ENCODE measurements around the gene AJM1.

Gene AJM1

DNA sequence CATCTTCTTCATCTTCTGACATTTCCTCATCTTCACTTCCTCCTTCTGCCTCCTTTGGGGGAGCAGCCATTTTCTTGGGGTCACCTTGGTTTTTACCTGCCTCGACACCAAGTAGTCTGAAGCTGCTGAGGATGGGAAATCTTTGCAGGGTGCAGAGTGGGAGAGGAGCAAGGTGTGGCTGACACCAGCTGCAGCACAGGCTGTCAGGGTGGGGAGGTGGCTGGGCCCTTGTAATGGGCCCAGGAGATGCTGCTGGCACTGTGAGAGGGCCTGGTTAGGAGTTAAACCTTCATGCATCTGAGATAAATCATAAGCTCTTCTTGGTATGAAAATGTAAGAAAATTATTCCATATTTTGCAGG lies 26.9 kb upstream of the AJM1 start:
- H3K36me3 ChIP-seq (ENCODE audit: control insufficient read depth, low read length), result peaks cover 65% of the 10 kb centered on the region
- no peaks in the 10 kb centered on the region for H3K27me3 ChIP-seq (ENCODE audit: control insufficient read depth, low read length)
- H3K79me2 ChIP-seq (ENCODE audit: control insufficient read depth, low read length), result peaks cover 93% of the 10 kb centered on the region
- no peak overlapping the region for H3K4me3 ChIP-seq (ENCODE audit: low read length)
- H3K27ac ChIP-seq (ENCODE audit: low read depth, low read length), result no peak overlapping the region
- H3K4me1 ChIP-seq (ENCODE audit: control insufficient read depth, low read length), result peaks cover 1% of the 10 kb centered on the region; the same call in 1 of the 2 replicates
- H3K9me2 ChIP-seq (replicated peaks; ENCODE audit: control insufficient read depth, low read length), result no peaks in the 10 kb centered on the region
- TF ChIP-seq, protein P1, sequence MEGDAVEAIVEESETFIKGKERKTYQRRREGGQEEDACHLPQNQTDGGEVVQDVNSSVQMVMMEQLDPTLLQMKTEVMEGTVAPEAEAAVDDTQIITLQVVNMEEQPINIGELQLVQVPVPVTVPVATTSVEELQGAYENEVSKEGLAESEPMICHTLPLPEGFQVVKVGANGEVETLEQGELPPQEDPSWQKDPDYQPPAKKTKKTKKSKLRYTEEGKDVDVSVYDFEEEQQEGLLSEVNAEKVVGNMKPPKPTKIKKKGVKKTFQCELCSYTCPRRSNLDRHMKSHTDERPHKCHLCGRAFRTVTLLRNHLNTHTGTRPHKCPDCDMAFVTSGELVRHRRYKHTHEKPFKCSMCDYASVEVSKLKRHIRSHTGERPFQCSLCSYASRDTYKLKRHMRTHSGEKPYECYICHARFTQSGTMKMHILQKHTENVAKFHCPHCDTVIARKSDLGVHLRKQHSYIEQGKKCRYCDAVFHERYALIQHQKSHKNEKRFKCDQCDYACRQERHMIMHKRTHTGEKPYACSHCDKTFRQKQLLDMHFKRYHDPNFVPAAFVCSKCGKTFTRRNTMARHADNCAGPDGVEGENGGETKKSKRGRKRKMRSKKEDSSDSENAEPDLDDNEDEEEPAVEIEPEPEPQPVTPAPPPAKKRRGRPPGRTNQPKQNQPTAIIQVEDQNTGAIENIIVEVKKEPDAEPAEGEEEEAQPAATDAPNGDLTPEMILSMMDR (IDR thresholded peaks at IDR 0.05; ENCODE audit: low read depth, low read length, poor library complexity, severe bottlenecking), result no peak
- TF ChIP-seq EZH2phosphoT487 (IDR thresholded peaks at IDR 0.05; ENCODE audit: borderline replicate concordance, low read length), result no peak
- H3K4me2 ChIP-seq (ENCODE audit: low read length), result no peak overlapping the region
- H3F3A ChIP-seq (ENCODE audit: control insufficient read depth, insufficient read depth), result no peaks in the 10 kb centered on the region
- peaks cover 7% of the 10 kb centered on the region; the same call in 1 of the 2 replicates for H4K20me1 ChIP-seq (ENCODE audit: control insufficient read depth, insufficient read depth, low read depth, low read length)
- H3K9me3 ChIP-seq (ENCODE audit: control insufficient read depth, insufficient read depth, low read length), result no peaks in the 10 kb centered on the region

DNA sequence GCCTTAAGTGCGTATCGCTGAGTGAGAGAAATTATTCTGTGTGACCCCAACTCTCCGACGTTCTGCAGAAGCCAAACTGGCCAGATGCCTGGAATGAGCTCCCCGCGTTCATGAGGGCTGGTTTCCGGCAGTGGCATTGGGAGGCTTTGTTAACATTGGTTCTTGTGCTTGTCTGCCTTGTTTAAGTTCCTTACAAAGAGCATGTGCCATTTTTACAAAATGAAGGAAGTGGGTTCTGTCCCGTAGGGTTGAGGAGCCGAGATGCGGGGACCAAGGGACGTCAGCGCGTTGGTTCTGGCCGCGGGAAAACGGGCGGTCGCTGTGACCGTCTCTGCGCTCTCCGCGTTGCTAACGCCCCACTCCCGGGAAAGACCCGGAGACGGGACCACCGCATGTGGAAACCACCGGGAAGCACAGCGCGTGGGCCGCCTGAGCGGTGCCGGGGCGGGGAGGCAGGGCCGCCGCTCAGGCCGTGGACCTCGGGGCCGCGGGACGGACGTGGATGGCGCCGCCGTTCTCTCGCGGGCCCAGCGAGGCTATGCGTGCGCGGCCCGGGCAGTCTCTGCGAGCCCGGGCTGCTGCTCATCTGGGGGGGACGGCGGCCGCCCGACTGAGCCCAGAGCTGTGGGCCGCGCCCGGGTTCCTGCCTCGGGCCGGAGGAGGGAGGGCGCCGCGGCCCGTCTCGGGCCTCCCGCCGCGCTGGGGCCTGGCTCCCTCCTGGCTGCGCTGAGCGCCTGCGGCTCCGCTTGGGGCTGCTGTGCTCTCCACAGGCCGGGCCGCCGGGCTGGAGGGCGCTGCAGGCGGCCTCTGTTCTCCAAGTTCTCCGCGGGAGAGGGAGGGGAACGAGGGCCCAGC lies 21.1 kb upstream of the AJM1 start:
- H4K20me1 ChIP-seq (ENCODE audit: control insufficient read depth, insufficient read depth, low read depth, low read length), result no peaks in the 10 kb centered on the region; the same call in 1 of the 2 replicates
- H3K79me2 ChIP-seq (ENCODE audit: control insufficient read depth, low read length), result peaks cover 55% of the 10 kb centered on the region
- no peaks in the 10 kb centered on the region for H3K4me1 ChIP-seq (ENCODE audit: control insufficient read depth, low read length)
- H3K36me3 ChIP-seq (ENCODE audit: control insufficient read depth, low read length), result peaks cover 45% of the 10 kb centered on the region
- H3K4me3 ChIP-seq (ENCODE audit: low read length), result no peak overlapping the region
- H3K9me3 ChIP-seq (ENCODE audit: control insufficient read depth, insufficient read depth, low read length), result no peaks in the 10 kb centered on the region
- no peak overlapping the region for H3K4me2 ChIP-seq (ENCODE audit: low read length)
- no peak overlapping the region for H3K27ac ChIP-seq (ENCODE audit: low read depth, low read length)
- H3K9me2 ChIP-seq (replicated peaks; ENCODE audit: control insufficient read depth, low read length), result no peaks in the 10 kb centered on the region
- H3F3A ChIP-seq (ENCODE audit: control insufficient read depth, insufficient read depth), result no peaks in the 10 kb centered on the region
- no peak for TF ChIP-seq EZH2phosphoT487 (IDR thresholded peaks at IDR 0.05; ENCODE audit: borderline replicate concordance, low read length)
- TF ChIP-seq, protein P1 (IDR thresholded peaks at IDR 0.05; ENCODE audit: low read depth, low read length, poor library complexity, severe bottlenecking), result no peak
- no peaks in the 10 kb centered on the region for H3K27me3 ChIP-seq (ENCODE audit: control insufficient read depth, low read length)

DNA sequence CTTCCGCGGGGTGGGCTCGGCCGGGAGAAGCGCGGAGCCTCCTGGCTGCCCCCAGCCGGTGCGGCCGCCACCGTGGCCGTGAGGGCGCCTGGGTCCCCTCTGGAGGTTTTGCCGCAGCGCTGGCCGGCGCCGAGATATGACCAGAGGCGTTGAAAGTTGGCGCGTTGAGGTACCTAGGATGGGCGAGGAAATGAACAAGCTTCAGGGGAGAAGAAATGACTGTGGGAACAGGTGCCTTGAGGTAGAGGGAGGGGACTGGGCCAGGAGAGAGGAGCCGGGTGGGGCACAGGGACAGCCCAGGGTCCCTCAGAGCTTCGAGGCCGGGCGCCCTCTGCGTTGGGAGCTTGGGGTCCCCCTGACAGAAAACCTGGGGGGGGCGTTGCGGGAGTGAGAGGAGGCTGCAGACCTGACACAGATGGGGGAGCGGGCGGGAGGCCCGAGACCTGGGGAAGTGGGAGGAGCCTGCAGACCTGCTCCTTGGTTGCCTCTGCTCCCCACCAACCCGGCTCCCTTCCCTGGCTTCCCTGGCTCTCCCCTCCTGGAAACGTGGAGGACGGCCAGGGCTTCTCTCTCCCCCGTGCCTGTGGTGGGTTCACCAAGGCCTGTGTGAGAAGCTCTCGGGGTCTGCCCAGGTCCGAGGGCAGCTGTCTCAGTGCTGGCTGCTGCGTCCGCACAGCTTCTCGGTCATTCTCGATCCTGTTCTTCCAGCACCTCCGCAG lies 20.3 kb upstream of the AJM1 start:
- Histone ChIP-seq H3K4me1 (ENCODE audit: control insufficient read depth, low read length) (no peaks in the 10 kb centered on the region), H3F3A (ENCODE audit: control insufficient read depth, insufficient read depth) (no peaks in the 10 kb centered on the region), H3K4me2 (ENCODE audit: low read length) (no peak overlapping the region), H3K27ac (ENCODE audit: low read depth, low read length) (no peak overlapping the region), H3K9me3 (ENCODE audit: control insufficient read depth, insufficient read depth, low read length) (no peaks in the 10 kb centered on the region), H3K79me2 (ENCODE audit: control insufficient read depth, low read length) (peaks cover 47% of the 10 kb centered on the region), H4K20me1 (ENCODE audit: control insufficient read depth, insufficient read depth, low read depth, low read length) (no peaks in the 10 kb centered on the region; the same call in 1 of the 2 replicates), H3K36me3 (ENCODE audit: control insufficient read depth, low read length) (peaks cover 49% of the 10 kb centered on the region), H3K9me2 (replicated peaks; ENCODE audit: control insufficient read depth, low read length) (no peaks in the 10 kb centered on the region), H3K27me3 (ENCODE audit: control insufficient read depth, low read length) (no peaks in the 10 kb centered on the region), H3K4me3 (ENCODE audit: low read length) (no peak overlapping the region)
- TF ChIP-seq, protein P1 (IDR thresholded peaks at IDR 0.05; ENCODE audit: low read depth, low read length, poor library complexity, severe bottlenecking), result no peak
